Caco-2 (cell line): ENCODE measurements around the gene CRYGN. TPM values are rescaled to one million over a fixed set of nuclear protein-coding genes. Genes with fewer than 3 reads are reported as not detected.

Experiments
- BruUV-seq: library from RNA; stranded (reverse); fragments of 400-500 nt; replicated peaks from 2 replicates; lab custom pipeline; 2021; lab: Mats Ljungman, UMichigan
- CTCF ChIA-PET: fragments of 300-600 bp; sonication (Branson Sonifier 250); formaldehyde crosslinking; loops from one replicate; lab custom pipeline; 2022; ENCODE audit warnings: antibody characterized with exemption; lab: Charles Lee
- POLR2A ChIA-PET: fragments of 300-600 bp; sonication (Branson Sonifier 250); formaldehyde crosslinking; loops from one replicate; lab custom pipeline; 2022; ENCODE audit warnings: antibody characterized with exemption; lab: Charles Lee
- DNase-seq, 2 experiments: peaks; one replicate each; pipeline versions ENCODE4 v3.0.0 to v3.0.0-alpha.2; 2020 to 2022
- H3K27me3 ChIP-seq: replicated peaks from 2 replicates; pipeline ENCODE4 v1.6.0; 2011; ENCODE audit warnings: low read length; ENCODE audit not compliant: control insufficient read depth, insufficient read depth
- H3K36me3 ChIP-seq: 2 replicates; pipeline ENCODE4 v1.5.1; 2011; ENCODE audit warnings: low read length; ENCODE audit not compliant: control insufficient read depth, insufficient read depth
- H3K4me1 ChIP-seq: fragments of 250-450 bp; sonication (Bioruptor Pico); 2 replicates; pipeline ENCODE4 v1.5.1; 2020; ENCODE audit warnings: mild to moderate bottlenecking
- H3K4me3 ChIP-seq: 2 replicates; pipeline ENCODE4 v1.5.1; 2011; ENCODE audit warnings: low read depth, mild to moderate bottlenecking, control low read depth, low read length
- H3K9me3 ChIP-seq: fragments of 250-450 bp; sonication (Bioruptor Pico); 2 replicates; pipeline ENCODE4 v1.5.1; 2020; ENCODE audit warnings: mild to moderate bottlenecking, moderate library complexity
- H3K27ac Mint-ChIP-seq: one replicate; pipeline ENCODE4 v1.8.0; 2022; ENCODE audit warnings: mixed read lengths; ENCODE audit not compliant: unreplicated experiment
- H3K27me3 Mint-ChIP-seq: one replicate; pipeline ENCODE4 v1.8.0; 2022; ENCODE audit warnings: mixed read lengths; ENCODE audit not compliant: insufficient read depth, unreplicated experiment
- H3K36me3 Mint-ChIP-seq: one replicate; pipeline ENCODE4 v1.8.0; 2022; ENCODE audit warnings: mild to moderate bottlenecking, mixed read lengths; ENCODE audit not compliant: insufficient read depth, unreplicated experiment
- H3K4me1 Mint-ChIP-seq: one replicate; pipeline ENCODE4 v1.8.0; 2022; ENCODE audit warnings: low read depth, mixed read lengths; ENCODE audit not compliant: unreplicated experiment
- H3K4me3 Mint-ChIP-seq: one replicate; pipeline ENCODE4 v1.8.0; 2022; ENCODE audit warnings: mild to moderate bottlenecking, moderate library complexity, mixed read lengths; ENCODE audit not compliant: unreplicated experiment
- H3K9me3 Mint-ChIP-seq: one replicate; pipeline ENCODE4 v1.8.0; 2022; ENCODE audit warnings: mixed read lengths; ENCODE audit not compliant: unreplicated experiment
- intact Hi-C: fragments of 100-400 bp; cut with micrococcal nuclease; formaldehyde crosslinking; loops from one replicate; pipeline ENCODE4 v1.10.0; 2022; ENCODE audit not compliant: unreplicated experiment
- total RNA-seq: library from RNA; stranded (reverse); gene quantifications from 2 replicates; pipeline ENCODE4 v1.2.3, GENCODE V29; 2022
- TF ChIP-seq, protein P1 (sequence below), 2 experiments: fragments of 200-600 bp in 1 of 2; IDR thresholded peaks; 1 replicate in 1 of 2; 2 replicates in 1 of 2; pipeline versions ENCODE4 v1.5.1 to v1.8.0; 2011 to 2022; ENCODE audit warnings: antibody characterized with exemption in 1 of 2, control low read depth in 1 of 2, inconsistent platforms in 1 of 2, low read depth in 1 of 2, low read length in 1 of 2, mild to moderate bottlenecking in 1 of 2, moderate library complexity in 1 of 2; ENCODE audit not compliant: insufficient read depth in 1 of 2, severe bottlenecking in 1 of 2, unreplicated experiment in 1 of 2

CRYGN gene
- total RNA-seq, 1 experiment from 2014 or later, result not detected

DNA sequence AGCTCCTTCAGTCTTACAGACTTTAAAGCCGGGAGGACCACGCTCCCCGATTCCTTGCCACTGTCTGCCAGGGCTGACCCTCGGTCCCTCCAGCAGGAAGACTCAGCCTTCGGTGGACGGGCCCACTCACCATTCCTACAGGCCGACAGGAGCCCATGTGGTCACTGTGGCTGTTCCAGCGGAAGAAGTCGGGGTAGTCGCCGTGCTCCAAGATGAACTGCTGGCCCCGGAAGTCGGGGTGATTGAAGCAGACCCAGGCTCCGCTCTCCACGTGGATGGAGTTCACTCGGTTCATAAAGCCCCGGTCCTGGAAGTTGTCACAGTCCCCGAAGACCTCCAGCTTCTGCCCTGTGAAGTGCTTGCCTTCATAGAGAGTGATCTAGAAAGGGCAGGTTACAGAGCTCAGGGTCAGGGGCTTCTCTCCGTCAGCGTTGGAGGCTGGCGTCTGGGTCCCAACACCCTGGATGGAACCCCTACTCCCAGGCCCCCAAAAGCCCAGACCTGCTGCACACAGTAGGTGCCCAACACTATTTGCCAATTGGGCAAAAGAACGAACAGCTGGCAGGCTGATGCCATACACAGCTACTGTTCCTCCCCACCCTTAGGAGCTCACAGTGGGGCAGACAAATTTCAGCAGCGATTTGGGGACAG is 1.9 kb downstream of the CRYGN start:
- Histone ChIP-seq H3K4me3 (no peak overlapping the region), H3K4me1 (no peaks in the 10 kb centered on the region), H3K27me3 (no peaks in the 10 kb centered on the region), H3K36me3 (no peaks in the 10 kb centered on the region), H3K9me3 (no peaks in the 10 kb centered on the region)
- TF ChIP-seq, protein P1, sequence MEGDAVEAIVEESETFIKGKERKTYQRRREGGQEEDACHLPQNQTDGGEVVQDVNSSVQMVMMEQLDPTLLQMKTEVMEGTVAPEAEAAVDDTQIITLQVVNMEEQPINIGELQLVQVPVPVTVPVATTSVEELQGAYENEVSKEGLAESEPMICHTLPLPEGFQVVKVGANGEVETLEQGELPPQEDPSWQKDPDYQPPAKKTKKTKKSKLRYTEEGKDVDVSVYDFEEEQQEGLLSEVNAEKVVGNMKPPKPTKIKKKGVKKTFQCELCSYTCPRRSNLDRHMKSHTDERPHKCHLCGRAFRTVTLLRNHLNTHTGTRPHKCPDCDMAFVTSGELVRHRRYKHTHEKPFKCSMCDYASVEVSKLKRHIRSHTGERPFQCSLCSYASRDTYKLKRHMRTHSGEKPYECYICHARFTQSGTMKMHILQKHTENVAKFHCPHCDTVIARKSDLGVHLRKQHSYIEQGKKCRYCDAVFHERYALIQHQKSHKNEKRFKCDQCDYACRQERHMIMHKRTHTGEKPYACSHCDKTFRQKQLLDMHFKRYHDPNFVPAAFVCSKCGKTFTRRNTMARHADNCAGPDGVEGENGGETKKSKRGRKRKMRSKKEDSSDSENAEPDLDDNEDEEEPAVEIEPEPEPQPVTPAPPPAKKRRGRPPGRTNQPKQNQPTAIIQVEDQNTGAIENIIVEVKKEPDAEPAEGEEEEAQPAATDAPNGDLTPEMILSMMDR (IDR thresholded peaks at IDR 0.05; ENCODE audit: insufficient read depth in 1 of 2, low read depth in 1 of 2, low read length in 1 of 2, severe bottlenecking in 1 of 2, unreplicated experiment in 1 of 2), result no peak
- Mint-ChIP-seq H3K27ac (no peak overlapping the region), H3K9me3 (no peaks in the 10 kb centered on the region), H3K4me3 (no peak overlapping the region), H3K36me3 (no peaks in the 10 kb centered on the region), H3K4me1 (no peaks in the 10 kb centered on the region), H3K27me3 (no peaks in the 10 kb centered on the region)
- intact Hi-C loops, result no loop called here
- ChIA-PET POLR2A (no interaction called here), CTCF (no interaction called here)
- DNase-seq, result no peak
- BruUV-seq, result no TSS peak

DNA sequence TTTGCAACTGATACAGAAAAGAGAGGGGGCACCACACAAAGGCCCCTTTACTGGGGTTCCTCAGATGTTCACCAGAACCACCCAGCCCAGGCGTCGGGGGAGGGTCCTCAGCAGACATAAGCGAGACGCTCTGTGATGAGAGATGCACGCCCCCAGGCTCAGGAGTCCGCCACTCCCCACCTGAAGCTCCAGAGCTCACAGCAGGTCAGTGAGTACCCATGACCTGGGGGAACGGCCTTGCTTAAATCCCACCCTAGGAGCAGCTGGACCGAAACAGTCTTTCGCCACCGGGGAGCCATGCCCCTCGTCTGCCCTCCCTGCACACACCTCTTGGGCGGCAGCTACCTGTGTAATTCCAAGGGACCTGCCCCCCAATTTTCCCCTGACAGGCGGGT is 2.8 kb downstream of the CRYGN start:
- CTCF ChIA-PET, result no interaction called here
- intact Hi-C loops, result no loop called here
- Mint-ChIP-seq H3K27ac (no peak overlapping the region), H3K4me3 (no peak overlapping the region), H3K9me3 (no peaks in the 10 kb centered on the region), H3K36me3 (no peaks in the 10 kb centered on the region), H3K27me3 (no peaks in the 10 kb centered on the region), H3K4me1 (no peaks in the 10 kb centered on the region)
- no TSS peak for BruUV-seq
- no peaks in the 10 kb centered on the region for H3K27me3 ChIP-seq
- POLR2A ChIA-PET, result no interaction called here
- TF ChIP-seq, protein P1 (IDR thresholded peaks at IDR 0.05; ENCODE audit: insufficient read depth in 1 of 2, low read depth in 1 of 2, low read length in 1 of 2, severe bottlenecking in 1 of 2, unreplicated experiment in 1 of 2), result no peak
- H3K36me3 ChIP-seq, result no peaks in the 10 kb centered on the region
- no peak for DNase-seq
- H3K9me3 ChIP-seq, result no peaks in the 10 kb centered on the region
- H3K4me1 ChIP-seq, result no peaks in the 10 kb centered on the region
- H3K4me3 ChIP-seq, result no peak overlapping the region

DNA sequence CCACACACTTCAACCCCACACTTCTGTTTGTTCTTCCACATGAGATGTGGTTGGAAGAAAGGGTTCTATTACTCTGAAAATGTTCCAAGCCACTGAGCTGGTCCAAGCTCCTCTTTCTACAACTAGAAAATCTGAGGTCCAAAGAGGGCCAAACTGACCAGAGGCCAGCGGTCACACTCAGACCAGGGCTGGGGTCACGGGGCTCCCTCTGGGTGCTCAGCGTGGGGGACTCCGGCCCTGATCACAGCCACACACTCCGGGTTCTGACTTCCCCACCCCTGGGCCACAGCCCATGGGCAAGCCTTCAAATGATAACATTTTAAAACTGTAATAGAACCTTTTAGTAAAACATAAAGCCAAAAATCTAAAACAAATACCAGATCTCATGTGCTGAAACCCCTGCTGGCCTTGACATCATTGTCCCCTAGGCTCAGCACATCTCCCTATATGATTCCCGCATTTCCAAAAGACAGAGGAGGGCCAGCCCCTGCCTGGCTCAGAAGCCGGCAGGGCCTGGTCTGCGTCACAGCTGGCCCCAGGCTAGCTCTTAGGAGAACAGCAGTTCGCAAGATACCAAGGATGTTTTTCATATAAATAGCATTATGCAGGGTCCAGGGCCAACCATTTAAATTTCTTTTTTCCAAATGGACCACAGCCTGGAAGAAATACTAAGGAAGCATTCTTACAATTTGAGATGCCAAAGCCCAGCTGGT is 3.3 kb downstream of the CRYGN start:
- no peak overlapping the region for H3K4me3 Mint-ChIP-seq
- Histone ChIP-seq H3K4me1 (no peaks in the 10 kb centered on the region), H3K36me3 (no peaks in the 10 kb centered on the region), H3K27me3 (no peaks in the 10 kb centered on the region), H3K4me3 (no peak overlapping the region), H3K9me3 (no peaks in the 10 kb centered on the region)
- TF ChIP-seq, protein P1 (IDR thresholded peaks at IDR 0.05; ENCODE audit: insufficient read depth in 1 of 2, low read depth in 1 of 2, low read length in 1 of 2, severe bottlenecking in 1 of 2, unreplicated experiment in 1 of 2), result no peak
- no peaks in the 10 kb centered on the region for H3K9me3 Mint-ChIP-seq
- ChIA-PET POLR2A (no interaction called here), CTCF (no interaction called here)
- no peaks in the 10 kb centered on the region for H3K4me1 Mint-ChIP-seq
- no peaks in the 10 kb centered on the region for H3K36me3 Mint-ChIP-seq
- no peaks in the 10 kb centered on the region for H3K27me3 Mint-ChIP-seq
- intact Hi-C loops, result no loop called here
- no peak for DNase-seq
- no TSS peak for BruUV-seq
- H3K27ac Mint-ChIP-seq, result no peak overlapping the region
